B cell (primary cell): Measurements from ENCODE around the gene PC. TPM values are rescaled to one million over a fixed set of nuclear protein-coding genes. Genes with fewer than 3 reads are reported as not detected.

Experiments
- ATAC-seq: fragments of 200-7000 bp; cut with Tn5 transposase; one replicate; pipeline ENCODE4 v1.10.0; 2021; ENCODE audit warnings: low read depth, mild to moderate bottlenecking, moderate number of reproducible peaks, moderate library complexity
- CTCF ChIA-PET: fragments of 350-600 bp; sonication (Branson Sonifier 250); formaldehyde crosslinking; loops from one replicate; lab custom pipeline; 2021; ENCODE audit warnings: antibody characterized with exemption, inconsistent platforms; lab: Charles Lee
- POLR2A ChIA-PET: fragments of 350-600 bp; sonication (Branson Sonifier 250); formaldehyde crosslinking; loops from one replicate; lab custom pipeline; 2021; ENCODE audit warnings: antibody characterized with exemption; lab: Charles Lee
- DNase-seq: peaks from one replicate; pipeline ENCODE4 v3.0.0; 2013
- H2AFZ ChIP-seq: 2 replicates; pipeline ENCODE4 v1.6.1; 2012; ENCODE audit warnings: mild to moderate bottlenecking, low read depth, low read length; ENCODE audit not compliant: insufficient read depth, poor library complexity, severe bottlenecking
- H3K27ac ChIP-seq, 2 donors: 1 replicate in 1 of 2; 2 replicates in 1 of 2; pipeline ENCODE4 v1.5.1; 2012 to 2013; ENCODE audit warnings: low read length in 2 of 2, mild to moderate bottlenecking in 2 of 2, moderate library complexity in 1 of 2
- H3K27me3 ChIP-seq, 4 experiments: fragments of 200-600 bp in 1 of 4; sonication (generic) in 1 of 4; replicated peaks in 1 of 4; 1 replicate in 2 of 4; 2 replicates in 2 of 4; pipeline versions ENCODE4 v1.6.1 to v1.7.0; 2013 to 2016; ENCODE audit warnings: low read length in 3 of 4, mild to moderate bottlenecking in 2 of 4, mixed read lengths in 1 of 4, moderate library complexity in 1 of 4; ENCODE audit not compliant: insufficient read depth in 4 of 4, control insufficient read depth in 3 of 4; ENCODE audit errors: control extremely low read depth in 1 of 4
- H3K36me3 ChIP-seq, 2 experiments: replicated peaks in 1 of 2; 1 replicate in 1 of 2; 2 replicates in 1 of 2; pipeline versions ENCODE4 v1.6.1 to v1.7.1; 2013; ENCODE audit warnings: low read length in 1 of 2; ENCODE audit not compliant: insufficient read depth in 2 of 2, control insufficient read depth in 1 of 2; ENCODE audit errors: control extremely low read depth in 1 of 2, extremely low read depth in 1 of 2
- H3K4me1 ChIP-seq, 2 donors: fragments of 200-600 bp in 1 of 2; sonication (generic) in 1 of 2; 1 replicate in 1 of 2; 2 replicates in 1 of 2; pipeline versions ENCODE4 v1.5.1 to v1.6.1; 2013 to 2017; ENCODE audit warnings: low read length in 2 of 2; ENCODE audit not compliant: control insufficient read depth in 2 of 2, insufficient read depth in 2 of 2
- H3K4me2 ChIP-seq: replicated peaks from 2 replicates; pipeline ENCODE3; 2012; ENCODE audit warnings: mild to moderate bottlenecking, low read depth, low read length; ENCODE audit not compliant: poor library complexity, severe bottlenecking
- H3K4me3 ChIP-seq, 5 experiments: fragments of 200-600 bp in 1 of 5; sonication (generic) in 1 of 5; 1 replicate in 3 of 5; 2 replicates in 2 of 5; pipeline versions ENCODE4 v1.5.1 to v1.7.0; 2011 to 2016; ENCODE audit warnings: low read length in 4 of 5, mild to moderate bottlenecking in 4 of 5, low read depth in 2 of 5, control low read depth in 1 of 5, moderate library complexity in 1 of 5; ENCODE audit not compliant: insufficient read depth in 1 of 5; ENCODE audit errors: control extremely low read depth in 1 of 5, extremely low read depth in 1 of 5
- H3K79me2 ChIP-seq: fragments of 200-600 bp; sonication (generic); one replicate; pipeline ENCODE4 v1.6.0; 2016; ENCODE audit warnings: low read length; ENCODE audit not compliant: control insufficient read depth, insufficient read depth
- H3K9ac ChIP-seq: fragments of 200-600 bp; sonication (generic); 2 replicates; pipeline ENCODE4 v1.6.1; 2017; ENCODE audit warnings: mild to moderate bottlenecking, low read length, moderate library complexity
- H3K9me3 ChIP-seq, 3 donors: one replicate each; pipeline versions ENCODE4 v1.6.1 to v1.7.1; 2013; ENCODE audit warnings: low read length in 2 of 3; ENCODE audit not compliant: control insufficient read depth in 2 of 3, insufficient read depth in 1 of 3; ENCODE audit errors: control extremely low read depth in 1 of 3
- H4K20me1 ChIP-seq: 2 replicates; pipeline ENCODE4 v1.6.0; 2012; ENCODE audit warnings: mild to moderate bottlenecking, low read length; ENCODE audit not compliant: insufficient read depth, control insufficient read depth, poor library complexity, severe bottlenecking
- H3K27ac Mint-ChIP-seq: one replicate; pipeline ENCODE4 v1.8.0; 2021; ENCODE audit warnings: mixed read lengths
- H3K27me3 Mint-ChIP-seq: one replicate; pipeline ENCODE4 v1.8.0; 2021; ENCODE audit warnings: mixed read lengths
- H3K4me1 Mint-ChIP-seq: one replicate; pipeline ENCODE4 v1.8.0; 2021; ENCODE audit warnings: mixed read lengths
- H3K4me3 Mint-ChIP-seq: one replicate; pipeline ENCODE4 v1.8.0; 2021; ENCODE audit warnings: mixed read lengths
- H3K9me3 Mint-ChIP-seq: one replicate; pipeline ENCODE4 v1.8.0; 2022; ENCODE audit warnings: mixed read lengths; ENCODE audit not compliant: insufficient read depth
- CTCF ChIP-seq: fragments of 200-600 bp; IDR thresholded peaks from one replicate; pipeline ENCODE4 v1.8.0; 2022; ENCODE audit warnings: antibody characterized with exemption, mild to moderate bottlenecking
- EZH2 ChIP-seq: IDR thresholded peaks from 2 replicates; pipeline ENCODE4 v1.6.1; 2012; ENCODE audit warnings: borderline replicate concordance, low read depth, mild to moderate bottlenecking, moderate library complexity, low read length; ENCODE audit not compliant: insufficient read depth, poor library complexity, severe bottlenecking
- WGBS: methylation state at CpG from one replicate; pipeline ENCODE4 v1.1.5; 2013; ENCODE audit warnings: missing lambda C conversion rate; ENCODE audit not compliant: insufficient coverage; 5-methylcytosine and 5-hydroxymethylcytosine counted together
- intact Hi-C: fragments of 100-400 bp; cut with micrococcal nuclease; formaldehyde crosslinking; loops from one replicate; pipeline ENCODE4 v1.10.0; 2022
- polyA plus RNA-seq: library from polyadenylated mRNA; depleted of rRNA; stranded (reverse); fragments of >200 nt; gene quantifications from 2 replicates; pipeline ENCODE4 v1.2.3, GENCODE V29; 2012
- total RNA-seq, 2 donors: library from RNA; stranded (reverse); fragments of 120-200 nt in 1 of 2; gene quantifications; 1 replicate in 1 of 2; 2 replicates in 1 of 2; pipeline versions ENCODE4 v1.2.3 to v1.2.4, GENCODE V29; 2013 to 2022

PC gene
- total and polyA plus RNA-seq, 2 donors (not counting 1 experiment from before 2014, with no cell fraction given), result 1.5 to 4.4 TPM

DNA sequence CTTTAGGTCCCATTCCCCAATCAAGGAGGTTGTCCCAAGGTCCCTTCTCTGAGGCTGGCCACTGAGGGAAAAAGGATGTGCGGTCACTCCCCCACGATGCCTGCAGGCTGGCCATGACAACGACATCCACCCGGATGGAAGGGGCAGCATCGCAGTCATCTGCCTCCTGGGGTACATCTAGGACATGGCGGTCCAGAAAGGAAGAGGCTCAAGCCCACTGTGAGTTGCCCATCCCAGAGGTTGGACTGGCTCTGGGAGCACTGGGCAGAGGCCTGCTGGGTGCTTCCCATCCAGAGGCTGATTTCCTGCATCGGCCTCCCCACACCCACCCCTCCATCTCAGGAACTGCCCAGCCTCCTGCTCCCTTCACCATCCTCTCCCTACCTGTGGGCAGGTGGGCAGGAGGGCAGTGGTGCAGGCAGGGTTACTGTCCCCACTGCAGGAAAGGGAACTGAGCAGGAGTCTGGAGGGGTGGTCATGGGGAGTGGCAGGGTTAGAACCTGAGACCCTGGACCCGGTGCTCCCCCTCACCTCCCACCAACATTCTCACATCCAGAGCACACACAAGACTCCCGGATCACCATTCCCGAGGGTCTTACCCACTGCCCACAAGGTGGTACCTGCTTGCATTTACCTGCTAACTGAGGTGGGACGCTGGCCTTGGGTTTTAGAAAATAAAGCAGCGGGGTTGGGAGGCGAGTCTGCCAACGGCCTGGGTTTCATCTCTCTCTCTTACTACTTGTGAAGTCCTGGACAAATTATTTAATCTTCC, 110.5 kb downstream of the PC start:
- Mint-ChIP-seq H3K4me1 (peaks cover 22% of the 10 kb centered on the region), H3K27me3 (no peaks in the 10 kb centered on the region), H3K9me3 (no peaks in the 10 kb centered on the region), H3K27ac (no peak overlapping the region), H3K4me3 (no peak overlapping the region)
- ATAC-seq (no peak), DNase-seq (no peak)
- no peak overlapping the region for H2AFZ ChIP-seq
- intact Hi-C loops, result no loop called here
- ChIA-PET POLR2A (no interaction called here), CTCF (no interaction called here)
- no peak overlapping the region for H3K4me3 ChIP-seq
- no peaks in the 10 kb centered on the region for H3K27me3 ChIP-seq
- H3K9ac ChIP-seq, result no peak overlapping the region
- no peak overlapping the region for H3K4me2 ChIP-seq
- 96% methylated on average over 6 of the region's 14 CpGs for WGBS
- TF ChIP-seq EZH2 (no peak), CTCF (no peak)
- H3K9me3 ChIP-seq, result no peaks in the 10 kb centered on the region
- H4K20me1 ChIP-seq, result peaks cover 18% of the 10 kb centered on the region
- peaks cover 28% of the 10 kb centered on the region for H3K79me2 ChIP-seq
- H3K27ac ChIP-seq, result no peak overlapping the region
- H3K4me1 ChIP-seq, result peaks cover 8 to 20% of the 10 kb centered on the region in 2 donors
- H3K36me3 ChIP-seq, result peaks cover 3 to 32% of the 10 kb centered on the region in 2 experiments

GRCh38 chr11:66846671-66847091, 111.5 kb downstream of the PC start:
- H3K4me3 Mint-ChIP-seq, result no peak overlapping the region

More at GRCh38 chr11:66846671-66847091, 111.5 kb downstream of the PC start:
- no peaks in the 10 kb centered on the region for H3K9me3 Mint-ChIP-seq
- Histone ChIP-seq H3K9ac (no peak overlapping the region), H3K36me3 (peaks cover 3 to 35% of the 10 kb centered on the region in 2 experiments), H3K4me3 (no peak overlapping the region), H3K27me3 (no peaks in the 10 kb centered on the region), H3K4me2 (no peak overlapping the region), H3K9me3 (no peaks in the 10 kb centered on the region), H3K27ac (no peak overlapping the region), H4K20me1 (peaks cover 28% of the 10 kb centered on the region), H3K79me2 (peaks cover 38% of the 10 kb centered on the region), H2AFZ (no peak overlapping the region), H3K4me1 (peaks cover 17 to 23% of the 10 kb centered on the region in 2 donors)
- CTCF ChIA-PET, result interaction anchor here (1.5 kb wide), 1 partner anchor 9 kb away, joined by 7 read pairs; no protein-coding TSS in a partner anchor
- DNase-seq (no peak), ATAC-seq (no peak)
- POLR2A ChIA-PET, result interaction anchor here (0.6 to 1.3 kb wide), 2 partner anchors 9 to 1280 kb away, joined by 4 to 5 read pairs; no protein-coding TSS in a partner anchor
- H3K4me1 Mint-ChIP-seq, result peaks cover 25% of the 10 kb centered on the region
- intact Hi-C loops, result no loop called here
- no peaks in the 10 kb centered on the region for H3K27me3 Mint-ChIP-seq
- no peak overlapping the region for H3K27ac Mint-ChIP-seq
- no peak for TF ChIP-seq EZH2
- no peak for TF ChIP-seq CTCF
- 100% methylated on average over 4 of the region's 4 CpGs for WGBS
